ENCODE data around the gene EHBP1L1.

GRCh38 chr11:65563601-65564000 lies 12.3 kb upstream of the EHBP1L1 start:
- TF ChIP-seq CTCF (conservative IDR thresholded peaks at IDR 0.05 in 1 of 2, IDR thresholded peaks at IDR 0.05 in 1 of 2; ENCODE audit: low read depth in 1 of 2, low read length in 2 of 2) (no peak), EZH2 (IDR thresholded peaks at IDR 0.05; ENCODE audit: low read length, missing control alignments) (no peak)

Data from fibroblast of lung (primary cell).